KMS-11 (cell line): Measurements from ENCODE around the gene PPP1R1A.

Source experiments
- H2AFZ ChIP-seq: fragments of 200-600 bp; sonication (generic); 2 replicates; pipeline ENCODE4 v1.6.1; 2016; ENCODE audit warnings: antibody characterized with exemption, mixed run types, low read depth
- H3K27ac ChIP-seq: fragments of 200-600 bp; sonication (generic); 2 replicates; pipeline ENCODE4 v1.6.1; 2016; ENCODE audit warnings: mild to moderate bottlenecking, mixed run types
- H3K27me3 ChIP-seq: fragments of 200-600 bp; sonication (generic); 2 replicates; pipeline ENCODE4 v1.6.1; 2017; ENCODE audit warnings: mild to moderate bottlenecking, low read depth, mixed run types, moderate library complexity; ENCODE audit not compliant: insufficient read depth
- H3K36me3 ChIP-seq: fragments of 200-600 bp; sonication (generic); 2 replicates; pipeline ENCODE4 v1.6.1; 2017; ENCODE audit warnings: mild to moderate bottlenecking, mixed run types; ENCODE audit not compliant: insufficient read depth
- H3K4me1 ChIP-seq: fragments of 200-600 bp; sonication (generic); 2 replicates; pipeline ENCODE4 v1.6.1; 2016; ENCODE audit warnings: mild to moderate bottlenecking, low read depth, mixed run types; ENCODE audit not compliant: poor library complexity, severe bottlenecking
- H3K4me2 ChIP-seq: fragments of 200-600 bp; sonication (generic); 2 replicates; pipeline ENCODE4 v1.7.0; 2016; ENCODE audit warnings: mild to moderate bottlenecking, mixed run types
- H3K4me3 ChIP-seq: fragments of 200-600 bp; sonication (generic); IDR thresholded peaks from 2 replicates; pipeline ENCODE4 v1.6.1; 2017; ENCODE audit warnings: low read depth, low read length, mixed read lengths; ENCODE audit not compliant: insufficient read depth
- H3K79me2 ChIP-seq: fragments of 200-600 bp; sonication (generic); 2 replicates; pipeline ENCODE4 v1.6.1; 2016; ENCODE audit warnings: low read depth, mixed run types; ENCODE audit not compliant: insufficient read depth
- H3K9ac ChIP-seq: fragments of 200-600 bp; sonication (generic); 2 replicates; pipeline ENCODE4 v1.6.1; 2016; ENCODE audit warnings: mild to moderate bottlenecking, mixed run types
- H4K20me1 ChIP-seq: fragments of 200-600 bp; sonication (generic); 2 replicates; pipeline ENCODE4 v1.6.1; 2016; ENCODE audit warnings: mild to moderate bottlenecking, mixed run types; ENCODE audit not compliant: insufficient read depth
- TF ChIP-seq, protein P1 (sequence below): fragments of 200-600 bp; sonication (generic); conservative IDR thresholded peaks from 2 replicates; pipeline ENCODE4 v1.6.1; 2017; ENCODE audit warnings: low read depth, mild to moderate bottlenecking, antibody characterized with exemption, low read length, moderate library complexity, mixed read lengths

Gene PPP1R1A

DNA sequence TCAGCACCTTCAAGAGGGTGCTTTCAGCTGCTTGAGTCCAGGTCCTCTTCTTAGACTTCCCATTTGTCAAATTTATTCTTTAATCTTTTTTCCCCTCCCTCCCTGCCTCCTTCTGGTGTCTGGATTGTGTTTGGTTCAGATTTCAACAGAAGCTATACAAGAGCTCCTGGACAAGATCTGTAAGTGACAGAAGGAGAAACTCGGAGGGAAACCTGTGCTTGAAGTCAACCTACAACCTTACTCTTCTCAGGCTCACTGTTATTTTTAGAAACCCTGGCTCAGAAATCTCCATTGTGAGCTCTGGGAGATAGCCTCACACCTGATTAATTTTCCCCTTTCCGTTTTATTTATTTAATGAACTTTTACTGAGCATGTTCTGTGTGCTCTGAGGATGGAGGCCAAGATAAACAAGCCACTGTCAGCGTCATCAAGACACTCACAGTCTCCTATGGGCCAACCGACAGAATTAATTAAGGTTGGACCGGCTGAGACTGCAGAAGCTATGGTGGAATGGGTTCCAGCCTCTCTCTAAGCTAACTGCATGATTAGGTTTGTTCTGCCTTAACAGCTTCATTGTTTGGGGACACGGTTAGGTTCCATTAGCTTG is 25.6 kb downstream of the PPP1R1A start:
- Histone ChIP-seq H3K27ac (no peak overlapping the region), H3K27me3 (no peaks in the 10 kb centered on the region), H3K4me1 (no peaks in the 10 kb centered on the region), H3K9ac (no peak overlapping the region), H4K20me1 (no peaks in the 10 kb centered on the region), H3K79me2 (no peaks in the 10 kb centered on the region), H3K4me3 (no peak overlapping the region), H3K4me2 (no peak overlapping the region), H2AFZ (no peak overlapping the region), H3K36me3 (no peaks in the 10 kb centered on the region)
- TF ChIP-seq, protein P1, sequence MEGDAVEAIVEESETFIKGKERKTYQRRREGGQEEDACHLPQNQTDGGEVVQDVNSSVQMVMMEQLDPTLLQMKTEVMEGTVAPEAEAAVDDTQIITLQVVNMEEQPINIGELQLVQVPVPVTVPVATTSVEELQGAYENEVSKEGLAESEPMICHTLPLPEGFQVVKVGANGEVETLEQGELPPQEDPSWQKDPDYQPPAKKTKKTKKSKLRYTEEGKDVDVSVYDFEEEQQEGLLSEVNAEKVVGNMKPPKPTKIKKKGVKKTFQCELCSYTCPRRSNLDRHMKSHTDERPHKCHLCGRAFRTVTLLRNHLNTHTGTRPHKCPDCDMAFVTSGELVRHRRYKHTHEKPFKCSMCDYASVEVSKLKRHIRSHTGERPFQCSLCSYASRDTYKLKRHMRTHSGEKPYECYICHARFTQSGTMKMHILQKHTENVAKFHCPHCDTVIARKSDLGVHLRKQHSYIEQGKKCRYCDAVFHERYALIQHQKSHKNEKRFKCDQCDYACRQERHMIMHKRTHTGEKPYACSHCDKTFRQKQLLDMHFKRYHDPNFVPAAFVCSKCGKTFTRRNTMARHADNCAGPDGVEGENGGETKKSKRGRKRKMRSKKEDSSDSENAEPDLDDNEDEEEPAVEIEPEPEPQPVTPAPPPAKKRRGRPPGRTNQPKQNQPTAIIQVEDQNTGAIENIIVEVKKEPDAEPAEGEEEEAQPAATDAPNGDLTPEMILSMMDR = no peak

DNA sequence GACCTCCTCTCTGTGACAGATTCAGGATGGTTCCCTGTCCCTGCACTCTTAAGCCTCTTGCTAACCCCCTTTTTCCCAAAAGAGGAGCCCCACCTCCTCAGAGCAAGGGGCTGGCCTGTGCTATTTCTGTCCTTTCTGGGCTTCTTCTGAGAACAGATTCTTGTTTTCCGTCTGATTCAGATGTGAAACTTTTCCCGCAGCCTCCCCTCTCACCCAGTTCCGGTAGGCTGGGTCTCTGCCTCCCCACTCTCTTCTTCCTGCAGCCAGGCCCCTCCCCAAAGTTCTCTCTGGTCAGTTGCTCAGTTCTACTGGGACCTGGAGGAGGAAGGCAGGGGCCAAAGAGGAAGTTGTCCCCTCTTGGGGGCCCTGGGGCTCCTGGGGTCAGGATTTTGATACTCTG is 27.3 kb downstream of the PPP1R1A start:
- H3K79me2 ChIP-seq = no peaks in the 10 kb centered on the region
- H4K20me1 ChIP-seq = no peaks in the 10 kb centered on the region
- H3K27ac ChIP-seq = no peak overlapping the region
- no peak overlapping the region for H3K9ac ChIP-seq
- no peak overlapping the region for H3K4me3 ChIP-seq
- no peaks in the 10 kb centered on the region for H3K4me1 ChIP-seq
- no peak overlapping the region for H3K4me2 ChIP-seq
- H3K27me3 ChIP-seq = no peaks in the 10 kb centered on the region
- H2AFZ ChIP-seq = no peak overlapping the region
- TF ChIP-seq, protein P1 = no peak
- H3K36me3 ChIP-seq = no peaks in the 10 kb centered on the region

DNA sequence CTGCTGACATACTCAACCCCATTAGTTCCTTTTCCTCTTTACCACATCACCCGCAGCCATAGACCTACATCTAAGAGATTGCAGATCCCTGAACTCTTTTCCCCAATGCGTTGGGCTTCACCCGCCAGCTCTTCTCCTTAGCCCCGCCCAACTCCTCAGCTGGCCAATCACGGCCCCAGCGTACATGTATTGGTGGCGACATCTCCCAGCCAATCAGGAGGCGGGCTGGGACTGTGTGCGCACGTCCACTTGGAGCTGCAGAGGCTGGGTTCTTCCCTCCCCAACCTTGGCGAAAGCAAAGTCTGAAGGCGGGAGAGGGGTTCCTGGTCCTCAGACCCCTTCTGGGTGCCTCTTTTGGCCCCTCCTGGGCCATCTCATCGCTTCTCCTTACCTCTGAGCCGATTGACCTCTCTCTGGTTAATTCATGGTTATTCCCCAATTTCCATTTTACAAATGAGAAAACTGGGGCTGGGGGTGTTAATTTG is 28.0 kb downstream of the PPP1R1A start:
- Histone ChIP-seq H4K20me1 (no peaks in the 10 kb centered on the region), H3K4me3 (no peak overlapping the region), H3K9ac (no peak overlapping the region), H2AFZ (no peak overlapping the region), H3K4me2 (no peak overlapping the region), H3K36me3 (no peaks in the 10 kb centered on the region), H3K27ac (no peak overlapping the region), H3K4me1 (no peaks in the 10 kb centered on the region), H3K27me3 (no peaks in the 10 kb centered on the region), H3K79me2 (no peaks in the 10 kb centered on the region)
- TF ChIP-seq, protein P1 = no peak

DNA sequence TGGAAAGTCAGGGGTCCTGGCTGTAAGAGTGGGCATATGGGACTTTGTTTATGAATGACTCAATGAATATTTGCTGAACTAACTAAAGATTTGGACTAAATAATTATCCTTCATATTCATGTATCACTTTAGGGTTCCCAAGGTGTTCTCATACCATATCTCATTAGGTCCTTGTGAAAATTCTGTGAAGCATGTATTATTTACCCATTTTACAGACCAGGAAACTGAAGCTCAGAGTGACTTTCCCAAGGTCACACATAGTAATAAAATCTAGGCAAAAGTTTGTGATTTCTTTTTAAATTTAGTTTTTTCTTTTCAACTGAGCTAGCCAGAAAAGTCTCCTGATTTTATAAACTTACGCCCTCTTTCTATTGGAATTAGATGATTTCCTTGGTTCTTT is 29.7 kb downstream of the PPP1R1A start:
- no peaks in the 10 kb centered on the region for H3K27me3 ChIP-seq
- no peak overlapping the region for H3K4me2 ChIP-seq
- no peaks in the 10 kb centered on the region for H3K36me3 ChIP-seq
- H3K9ac ChIP-seq = no peak overlapping the region
- no peak overlapping the region for H3K4me3 ChIP-seq
- H3K79me2 ChIP-seq = no peaks in the 10 kb centered on the region
- no peaks in the 10 kb centered on the region for H4K20me1 ChIP-seq
- H2AFZ ChIP-seq = no peak overlapping the region
- H3K27ac ChIP-seq = no peak overlapping the region
- TF ChIP-seq, protein P1 = no peak
- no peaks in the 10 kb centered on the region for H3K4me1 ChIP-seq
